Activated naive CD8-positive, alpha-beta T cell treated with anti-CD3 and anti-CD28 coated beads, Interleukin-2, amount 50 U/mL, for 16 hours (primary cell): ENCODE data around the gene CCR1.
"Not testable (repeated sequence)": the region's sequence is repeated elsewhere in the genome, so short reads cannot be mapped to it uniquely, and the experiment has no call there.

ENCODE experiments used
- DNase-seq: peaks from one replicate; pipeline ENCODE4 v3.0.0-alpha.2; 2020; ENCODE audit warnings: low read depth, low spot score

The CCR1 gene

GRCh38 chr3:46212101-46212500 is 4.0 kb upstream of the CCR1 start:
- no peak for DNase-seq

GRCh38 chr3:46209746-46210470 is 1.8 kb upstream of the CCR1 start:
- no peak for DNase-seq

DNA sequence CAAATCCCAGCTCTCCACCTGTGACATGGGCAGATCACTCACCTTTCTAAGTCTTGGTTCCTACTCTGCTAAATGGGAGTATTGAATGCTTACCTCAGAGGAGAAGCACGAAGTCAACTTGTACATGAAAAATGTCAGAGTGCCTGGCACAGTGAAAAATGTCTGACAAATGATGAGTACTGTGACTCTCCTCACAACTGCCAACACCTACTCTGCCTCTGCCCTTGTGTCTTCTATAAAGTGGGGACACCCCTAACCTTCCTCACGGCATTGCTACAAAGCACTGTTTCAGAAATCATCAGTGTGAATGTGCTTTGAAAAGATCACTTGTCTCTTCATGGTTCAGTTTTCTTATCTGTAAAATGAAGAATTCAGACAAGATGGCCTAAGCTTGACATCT is 940 bp upstream of the CCR1 start:
- no peak for DNase-seq

- DNase-seq, result not testable (repeated sequence)
Measured at GRCh38 chr3:46207514-46207913, 599 bp downstream of the CCR1 start.

GRCh38 chr3:46206282-46207015 is 1.7 kb downstream of the CCR1 start:
- DNase-seq, result no peak

DNA sequence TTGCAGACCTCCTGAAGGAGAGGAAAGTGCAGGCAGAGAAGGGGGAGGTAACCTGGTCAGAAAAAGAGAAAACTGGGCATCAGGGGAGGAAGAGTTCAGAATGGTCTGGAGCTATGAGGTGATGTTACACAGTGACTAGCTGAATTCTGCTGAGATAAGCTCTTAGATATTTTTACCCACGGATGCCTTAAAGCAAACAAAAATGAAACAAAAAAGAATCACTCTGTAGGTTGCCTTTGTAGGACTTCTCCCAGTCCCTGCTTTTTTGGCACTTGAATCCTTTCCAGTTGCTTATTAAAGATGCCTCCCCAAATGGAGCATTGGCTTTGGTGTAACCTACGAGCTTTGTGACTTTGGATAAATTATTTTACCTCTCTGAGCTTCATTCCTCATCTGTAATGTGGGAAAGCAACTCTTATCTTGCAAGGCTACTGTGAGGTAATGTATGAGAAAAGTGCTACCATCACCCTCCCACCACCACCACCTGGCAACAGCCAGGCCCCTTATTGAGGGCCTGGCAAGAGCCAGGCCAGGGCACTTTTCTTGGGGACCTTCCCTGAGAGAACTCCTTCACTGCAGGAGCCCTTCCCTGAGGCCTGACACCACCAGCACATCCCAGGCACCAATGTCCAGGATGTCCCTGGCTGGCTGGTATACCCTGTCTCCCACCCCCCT is 2.7 kb downstream of the CCR1 start:
- no peak for DNase-seq

- DNase-seq, result no peak
Measured at GRCh38 chr3:46203681-46204080, 4.4 kb downstream of the CCR1 start.

- no peak for DNase-seq
Measured at GRCh38 chr3:46202535-46202934, 5.6 kb downstream of the CCR1 start.

DNA sequence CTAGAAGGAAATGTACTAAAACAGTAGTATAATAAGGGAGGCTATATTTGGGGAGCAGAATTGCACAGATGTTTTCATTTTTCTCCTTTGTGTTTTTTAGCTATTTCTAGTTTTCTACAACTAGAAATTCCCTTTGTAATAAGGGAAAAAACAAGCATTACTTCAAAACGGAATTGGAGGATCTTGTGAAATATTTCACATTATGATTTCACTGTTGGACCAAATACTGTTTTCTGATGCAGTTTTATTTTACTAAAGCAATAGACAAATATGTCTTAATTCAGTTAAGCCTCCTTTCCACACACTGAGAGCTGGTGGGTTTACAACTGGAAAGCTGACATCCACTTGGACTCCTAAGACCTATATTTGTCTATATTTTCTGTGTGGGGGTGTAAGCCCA is 7.3 kb downstream of the CCR1 start:
- DNase-seq, result no peak

DNA sequence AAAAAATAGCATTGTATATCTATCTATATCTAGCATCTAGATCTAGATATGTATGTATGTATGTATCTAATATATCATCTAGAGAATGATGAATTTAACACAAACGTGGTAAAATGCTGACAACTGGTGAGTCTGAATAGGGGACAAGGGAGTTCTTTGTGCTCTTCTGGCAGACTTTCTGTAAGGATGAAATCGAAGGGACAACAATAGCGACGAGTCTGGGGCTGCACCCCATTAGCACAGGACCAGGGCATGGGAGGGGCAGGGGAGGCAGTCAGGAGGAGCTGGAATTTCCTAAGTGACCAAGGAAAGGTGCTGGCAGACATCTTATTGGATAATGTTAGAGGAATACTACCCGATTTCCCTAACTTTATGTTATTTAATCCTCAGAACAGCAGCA is 7.9 kb downstream of the CCR1 start:
- DNase-seq, result no peak

GRCh38 chr3:46196261-46196957 is 11.7 kb downstream of the CCR1 start:
- DNase-seq, result no peak

GRCh38 chr3:46194868-46195553 is 13.1 kb downstream of the CCR1 start:
- no peak for DNase-seq

DNA sequence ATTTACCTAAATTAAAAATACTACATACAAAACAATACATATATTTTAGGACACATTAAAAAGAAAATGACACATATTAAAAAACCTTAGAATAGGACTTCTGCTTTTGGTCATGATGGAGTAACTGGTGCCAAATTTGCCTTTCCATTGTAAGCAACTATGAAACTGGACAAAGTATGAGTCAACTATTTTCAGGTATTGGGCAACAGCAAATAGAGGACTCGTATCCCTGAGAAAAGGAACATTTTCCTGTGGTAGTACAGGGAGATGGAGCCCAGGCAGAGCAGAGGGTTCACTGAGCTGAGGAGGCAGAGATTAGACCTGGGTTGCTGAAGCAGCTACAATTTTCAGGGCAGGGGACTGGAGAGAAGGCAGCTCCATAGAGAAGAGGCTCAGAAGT is 14.7 kb downstream of the CCR1 start:
- no peak for DNase-seq

DNA sequence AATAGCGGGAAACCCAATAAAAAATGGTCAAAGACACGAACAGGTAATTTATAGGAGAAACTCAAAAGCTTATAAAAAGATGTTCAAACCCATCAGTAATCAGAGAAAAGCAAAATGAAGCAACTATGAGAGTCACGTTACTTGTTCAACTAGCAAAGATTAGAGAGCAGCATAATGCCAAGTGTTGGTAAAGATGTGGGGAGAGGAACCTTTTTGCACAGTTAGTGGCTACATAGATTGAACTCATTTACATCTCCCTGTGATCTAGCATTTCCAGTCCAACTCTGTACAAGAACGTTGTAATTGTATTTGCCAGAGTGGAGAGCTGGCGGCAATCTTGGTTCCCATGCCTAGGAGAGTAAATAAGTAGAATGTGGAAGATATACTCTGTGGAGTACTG is 15.2 kb downstream of the CCR1 start:
- DNase-seq, result no peak

DNA sequence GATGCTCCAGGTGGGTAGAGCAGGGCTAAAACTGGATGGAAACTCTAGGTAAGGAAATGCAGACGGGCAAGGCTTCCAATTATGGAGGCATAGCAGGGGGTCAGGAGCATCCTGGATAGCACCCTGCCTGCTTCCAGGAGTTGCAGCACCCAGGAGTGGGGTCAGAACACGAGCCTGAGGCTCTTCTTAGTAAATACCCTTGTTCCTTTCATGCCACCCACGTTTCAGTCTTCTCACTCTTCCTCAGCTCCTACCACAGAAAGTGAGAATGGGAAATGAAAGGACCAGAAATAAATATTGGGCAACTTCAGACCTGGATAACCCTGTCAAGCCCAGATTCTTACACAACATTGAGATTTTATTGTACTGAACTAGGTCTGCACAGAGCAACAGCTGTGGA is 16.4 kb downstream of the CCR1 start:
- no peak for DNase-seq

DNA sequence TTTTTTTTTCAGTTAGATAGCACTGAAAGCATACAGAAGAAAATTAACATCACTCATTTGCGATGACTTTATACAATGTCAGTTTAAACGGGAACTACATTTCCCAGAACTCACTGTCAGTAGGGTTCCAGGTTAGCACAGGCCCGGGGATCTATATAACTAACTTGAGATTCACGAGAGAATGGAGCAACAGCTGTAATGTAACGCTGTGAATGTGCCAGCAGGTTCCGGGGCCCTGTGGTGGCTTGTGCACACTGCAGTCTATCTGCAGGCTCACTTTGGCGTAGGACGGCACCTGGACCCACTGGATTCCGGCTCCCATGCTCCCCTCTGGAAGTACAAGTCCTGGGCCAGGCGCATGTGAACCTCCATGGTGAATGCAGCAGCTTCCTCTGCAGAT is 19.4 kb downstream of the CCR1 start:
- no peak for DNase-seq

DNA sequence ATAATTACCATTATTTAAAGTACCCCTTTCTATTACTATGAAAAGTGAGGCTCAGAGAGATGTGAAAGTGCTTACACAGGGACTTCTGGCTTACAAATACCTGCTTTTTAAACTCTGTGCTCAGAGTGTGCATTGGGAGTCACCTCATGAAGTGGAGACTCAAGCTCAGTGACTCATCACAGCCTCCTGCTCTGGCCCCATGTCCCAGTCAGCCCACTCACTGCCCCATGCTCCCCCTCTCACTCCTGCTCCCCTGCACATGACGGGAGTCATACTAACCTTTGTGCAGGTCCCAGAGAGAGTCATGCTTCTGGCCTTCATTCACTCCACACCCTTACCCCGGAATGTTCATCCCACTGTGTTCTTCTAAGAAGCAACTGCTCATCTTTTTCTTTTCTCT is 20.2 kb downstream of the CCR1 start:
- no peak for DNase-seq

DNA sequence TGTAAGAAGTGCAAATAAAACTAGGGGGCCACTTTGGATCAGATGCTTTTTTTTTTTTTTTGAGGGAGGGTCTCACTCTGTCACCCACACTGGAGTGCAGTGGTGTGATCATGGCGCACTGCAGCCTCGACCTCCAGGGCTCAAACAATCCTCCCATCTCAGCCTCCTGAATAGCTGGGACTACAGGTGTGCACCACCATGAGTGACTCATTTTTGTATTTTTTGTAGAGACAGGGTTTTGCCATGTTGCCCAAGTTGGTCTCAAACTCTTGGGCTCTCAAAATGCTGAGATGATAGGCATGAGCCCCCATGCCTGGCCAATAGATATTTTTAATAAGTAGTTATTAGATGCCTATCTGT is 20.8 kb downstream of the CCR1 start:
- no peak for DNase-seq

- no peak for DNase-seq
Measured at GRCh38 chr3:46186471-46187340, 21.4 kb downstream of the CCR1 start.

DNA sequence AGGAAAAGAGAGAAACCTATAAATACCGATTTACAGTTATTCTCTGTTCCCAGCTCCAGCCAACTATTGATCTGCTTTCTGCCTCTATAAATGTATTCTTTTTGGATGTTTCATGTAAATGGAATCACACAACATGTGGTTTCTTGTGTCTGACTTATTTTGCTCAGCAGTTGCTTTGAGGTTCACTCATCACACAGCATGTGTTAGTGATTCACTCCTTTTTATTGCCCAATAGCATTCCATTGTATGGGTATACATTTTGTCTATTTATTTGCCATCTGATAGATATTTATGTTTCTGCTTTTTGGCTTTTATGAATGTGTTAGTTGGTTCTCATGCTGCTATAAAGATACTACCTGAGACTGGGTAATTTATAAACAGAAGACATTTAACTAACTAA is 23.6 kb downstream of the CCR1 start:
- DNase-seq, result no peak

GRCh38 chr3:46183330-46183729 is 24.8 kb downstream of the CCR1 start:
- DNase-seq, result no peak
